ENCODE results near the gene CARD19. TPM values are rescaled to one million over a fixed set of nuclear protein-coding genes. Genes with fewer than 3 reads are reported as not detected.

Gene CARD19
- polyA plus RNA-seq, 1 donor (not counting 4 experiments of a cell fraction or from before 2014, with no cell fraction given), result 36.7 TPM

DNA sequence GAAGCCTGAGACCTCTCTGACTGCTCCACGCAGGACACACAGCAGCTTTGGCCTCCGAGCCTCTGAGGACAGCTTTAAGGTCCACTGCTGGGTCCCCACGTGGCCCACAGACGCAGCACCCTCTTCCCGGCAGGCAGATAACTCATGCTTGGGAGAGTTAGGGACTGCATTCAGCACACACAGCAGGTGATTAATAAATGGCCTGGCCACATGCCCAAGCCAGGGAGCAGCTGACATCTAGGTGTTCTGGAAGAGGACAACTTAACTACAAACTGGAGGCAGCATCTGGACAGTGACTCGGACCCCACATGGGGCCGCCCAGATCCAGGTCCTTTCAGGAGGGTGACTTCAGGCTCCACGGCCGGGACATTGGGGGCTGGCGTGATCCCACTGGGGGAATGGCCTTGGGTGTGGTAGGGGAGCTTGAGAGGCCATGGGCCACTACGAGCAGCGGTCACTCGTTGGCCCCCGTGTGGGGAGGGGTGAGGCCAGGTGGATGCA is 26.8 kb downstream of the CARD19 start:
- FAIRE-seq (no peak), DNase-seq (ENCODE audit: low read depth, low spot score) (no peak)
- Histone ChIP-seq H3K4me1 (ENCODE audit: control insufficient read depth, extremely low read depth, insufficient read depth, low read length) (no peaks in the 10 kb centered on the region), H3K9me3 (ENCODE audit: control insufficient read depth, low read depth, low read length) (no peaks in the 10 kb centered on the region), H3K9me1 (ENCODE audit: control insufficient read depth, extremely low read depth, insufficient read depth, low read length) (no peaks in the 10 kb centered on the region), H2AFZ (ENCODE audit: control insufficient read depth, low read length) (no peak overlapping the region), H3K27ac (ENCODE audit: control insufficient read depth, insufficient read depth, low read length) (no peak overlapping the region), H3K4me2 (ENCODE audit: control insufficient read depth, extremely low read depth, insufficient read depth, low read depth, low read length) (no peak overlapping the region), H3K36me3 (ENCODE audit: control insufficient read depth in 2 of 2, extremely low read depth in 1 of 2, insufficient read depth in 2 of 2, low read length in 2 of 2) (no peaks in the 10 kb centered on the region), H4K20me1 (ENCODE audit: control insufficient read depth, extremely low read depth, insufficient read depth, low read length) (no peaks in the 10 kb centered on the region), H3K4me3 (ENCODE audit: control insufficient read depth in 2 of 3, extremely low read depth in 1 of 3, insufficient read depth in 2 of 3, low read depth in 1 of 3, low read length in 3 of 3) (no peak overlapping the region), H3K79me2 (ENCODE audit: control insufficient read depth, insufficient read depth, low read length) (no peaks in the 10 kb centered on the region), H3K9ac (ENCODE audit: control insufficient read depth, extremely low read depth, insufficient read depth, low read length) (no peak overlapping the region), H3K27me3 (ENCODE audit: control insufficient read depth, extremely low read depth, insufficient read depth, low read length) (no peaks in the 10 kb centered on the region)
- no peak for TF ChIP-seq EZH2 (IDR thresholded peaks at IDR 0.05; ENCODE audit: low read length)
- TF ChIP-seq, protein P1, sequence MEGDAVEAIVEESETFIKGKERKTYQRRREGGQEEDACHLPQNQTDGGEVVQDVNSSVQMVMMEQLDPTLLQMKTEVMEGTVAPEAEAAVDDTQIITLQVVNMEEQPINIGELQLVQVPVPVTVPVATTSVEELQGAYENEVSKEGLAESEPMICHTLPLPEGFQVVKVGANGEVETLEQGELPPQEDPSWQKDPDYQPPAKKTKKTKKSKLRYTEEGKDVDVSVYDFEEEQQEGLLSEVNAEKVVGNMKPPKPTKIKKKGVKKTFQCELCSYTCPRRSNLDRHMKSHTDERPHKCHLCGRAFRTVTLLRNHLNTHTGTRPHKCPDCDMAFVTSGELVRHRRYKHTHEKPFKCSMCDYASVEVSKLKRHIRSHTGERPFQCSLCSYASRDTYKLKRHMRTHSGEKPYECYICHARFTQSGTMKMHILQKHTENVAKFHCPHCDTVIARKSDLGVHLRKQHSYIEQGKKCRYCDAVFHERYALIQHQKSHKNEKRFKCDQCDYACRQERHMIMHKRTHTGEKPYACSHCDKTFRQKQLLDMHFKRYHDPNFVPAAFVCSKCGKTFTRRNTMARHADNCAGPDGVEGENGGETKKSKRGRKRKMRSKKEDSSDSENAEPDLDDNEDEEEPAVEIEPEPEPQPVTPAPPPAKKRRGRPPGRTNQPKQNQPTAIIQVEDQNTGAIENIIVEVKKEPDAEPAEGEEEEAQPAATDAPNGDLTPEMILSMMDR (optimal IDR thresholded peaks at IDR 0.05 in 1 of 3, IDR thresholded peaks at IDR 0.05 in 1 of 3, conservative IDR thresholded peaks at IDR 0.05 in 1 of 3; ENCODE audit: extremely low read depth in 1 of 3, insufficient read depth in 2 of 3, low read length in 3 of 3), result no peak
- dilution Hi-C loops (cut with MboI; ENCODE audit: extremely low pct_ligation_motif_present, low sequenced_read_pairs), result no loop called here

DNA sequence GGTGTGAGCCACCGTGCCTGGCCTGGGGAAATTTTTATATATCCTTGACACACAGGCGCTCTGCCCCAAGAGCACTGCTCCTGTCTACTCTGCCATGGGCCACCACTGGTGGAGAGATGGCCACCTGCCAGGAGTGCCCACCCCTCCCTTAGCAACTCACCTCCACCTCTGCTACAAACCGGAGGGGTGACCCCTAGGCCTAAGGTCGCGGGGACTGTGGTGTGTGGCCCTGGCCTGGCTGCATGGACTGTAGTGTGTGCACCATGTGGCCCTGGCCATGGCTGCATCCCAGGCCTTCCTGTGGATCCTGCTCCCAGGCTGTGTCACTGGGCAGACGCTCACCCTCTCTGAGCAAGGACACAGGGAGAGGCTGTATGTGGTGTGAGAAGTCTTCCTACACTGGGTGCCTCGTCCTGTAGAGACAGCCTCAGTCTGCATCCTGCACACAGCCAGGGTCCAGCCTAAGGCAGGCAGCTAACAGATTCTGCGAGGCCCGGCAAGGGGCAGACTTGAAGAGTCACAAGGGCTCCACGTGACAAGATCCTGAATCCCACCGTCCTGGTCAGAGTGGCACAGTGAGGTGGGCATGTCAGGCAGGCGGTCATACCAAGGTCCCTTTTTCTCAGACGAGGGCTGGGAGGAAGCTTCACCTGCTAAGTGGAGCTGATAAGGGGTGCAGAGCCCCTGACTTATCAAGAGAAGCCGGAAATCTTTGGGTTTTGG is 27.7 kb downstream of the CARD19 start:
- FAIRE-seq, result no peak
- TF ChIP-seq EZH2 (IDR thresholded peaks at IDR 0.05; ENCODE audit: low read length), result no peak
- TF ChIP-seq, protein P1 (optimal IDR thresholded peaks at IDR 0.05 in 1 of 3, IDR thresholded peaks at IDR 0.05 in 1 of 3, conservative IDR thresholded peaks at IDR 0.05 in 1 of 3; ENCODE audit: extremely low read depth in 1 of 3, insufficient read depth in 2 of 3, low read length in 3 of 3), result no peak
- no peaks in the 10 kb centered on the region for H3K79me2 ChIP-seq (ENCODE audit: control insufficient read depth, insufficient read depth, low read length)

More for the DNA sequence above, 27.7 kb downstream of the CARD19 start:
- no peaks in the 10 kb centered on the region for H4K20me1 ChIP-seq (ENCODE audit: control insufficient read depth, extremely low read depth, insufficient read depth, low read length)
- H3K4me2 ChIP-seq (ENCODE audit: control insufficient read depth, extremely low read depth, insufficient read depth, low read depth, low read length), result no peak overlapping the region
- no peak overlapping the region for H3K4me3 ChIP-seq (ENCODE audit: control insufficient read depth in 2 of 3, extremely low read depth in 1 of 3, insufficient read depth in 2 of 3, low read depth in 1 of 3, low read length in 3 of 3)
- no peak overlapping the region for H3K9ac ChIP-seq (ENCODE audit: control insufficient read depth, extremely low read depth, insufficient read depth, low read length)
- no peaks in the 10 kb centered on the region for H3K9me3 ChIP-seq (ENCODE audit: control insufficient read depth, low read depth, low read length)
- no peaks in the 10 kb centered on the region for H3K9me1 ChIP-seq (ENCODE audit: control insufficient read depth, extremely low read depth, insufficient read depth, low read length)
- H3K27ac ChIP-seq (ENCODE audit: control insufficient read depth, insufficient read depth, low read length), result no peak overlapping the region
- no peaks in the 10 kb centered on the region for H3K27me3 ChIP-seq (ENCODE audit: control insufficient read depth, extremely low read depth, insufficient read depth, low read length)
- no peak overlapping the region for H2AFZ ChIP-seq (ENCODE audit: control insufficient read depth, low read length)
- no peak for DNase-seq (ENCODE audit: low read depth, low spot score)
- no peaks in the 10 kb centered on the region for H3K36me3 ChIP-seq (ENCODE audit: control insufficient read depth in 2 of 2, extremely low read depth in 1 of 2, insufficient read depth in 2 of 2, low read length in 2 of 2)
- no peaks in the 10 kb centered on the region for H3K4me1 ChIP-seq (ENCODE audit: control insufficient read depth, extremely low read depth, insufficient read depth, low read length)
- dilution Hi-C loops (cut with MboI; ENCODE audit: extremely low pct_ligation_motif_present, low sequenced_read_pairs), result no loop called here
